ENCODE results near the gene NPTN. TPM values are rescaled to one million over a fixed set of nuclear protein-coding genes. Genes with fewer than 3 reads are reported as not detected.
A peak's percentile ranks its signal among the peaks of the same experiment; 100 is the strongest.

NPTN gene
- total and polyA plus RNA-seq, 9 of the 15 experiments (the other 6 are each of a cell fraction or from before 2014, with no cell fraction given), result 9.6 to 48.5 (median 21.7) TPM

GRCh38 chr15:73677146-73677607 is 44.0 kb upstream of the NPTN start:
- POLR2A ChIA-PET, result interaction anchor here (0.6 to 1.6 kb wide), 5 partner anchors 21 to 1776 kb away, joined by 3 to 6 read pairs (median 3); no protein-coding TSS in a partner anchor
- intact Hi-C loops (cut with micrococcal nuclease) (loop anchor here (1.0 kb wide), 1 partner anchor 23 kb away; no protein-coding TSS in a partner anchor), in situ Hi-C loops (cut with MboI) (no loop called here)
- DNase-seq (ENCODE audit: extremely low read depth in 1 of 4, low spot score in 3 of 4) (peak; percentile 47 to 67 (median 53)), ATAC-seq (peak; percentile 87), FAIRE-seq (peak; percentile 88)
- Histone ChIP-seq H3K4me3 (no peak overlapping the region), H3K79me2 (ENCODE audit: control insufficient read depth, insufficient read depth, low read length) (no peaks in the 10 kb centered on the region), H3K27me3 (ENCODE audit: control insufficient read depth in 2 of 2, insufficient read depth in 2 of 2, low read length in 2 of 2) (peaks cover 6 to 31% of the 10 kb centered on the region in 2 experiments; a peak in 3 of 5 replicates), H3K27ac (ENCODE audit: extremely low read depth, low read depth, low read length) (no peak overlapping the region), H3K36me3 (ENCODE audit: control insufficient read depth, insufficient read depth, low read length) (no peaks in the 10 kb centered on the region), H2AFZ (ENCODE audit: low read depth, low read length) (no peak overlapping the region), H3K4me1 (replicated peaks in 1 of 2; ENCODE audit: control insufficient read depth in 2 of 2, insufficient read depth in 2 of 2, low read length in 2 of 2) (no peaks in the 10 kb centered on the region), H4K20me1 (replicated peaks; ENCODE audit: control insufficient read depth, insufficient read depth, low read length) (no peaks in the 10 kb centered on the region; the same call in 1 of the 2 replicates), H3K9me3 (replicated peaks; ENCODE audit: control insufficient read depth, insufficient read depth, low read depth, low read length) (no peaks in the 10 kb centered on the region), H3K9me1 (ENCODE audit: control insufficient read depth, insufficient read depth, low read length) (no peaks in the 10 kb centered on the region), H3K9ac (ENCODE audit: insufficient read depth in 1 of 2, low read depth in 2 of 2, low read length in 2 of 2) (no peak overlapping the region), H3K4me2 (ENCODE audit: insufficient read depth, low read length) (no peak overlapping the region)
- BruUV-seq (replicated peaks), result no TSS peak
- CTCF ChIA-PET (ENCODE audit: low intra/inter-chr PET ratio), result interaction anchor here (0.6 to 3.2 kb wide), 3 partner anchors 23 to 439 kb away, joined by 3 to 36 read pairs (median 7); no protein-coding TSS in a partner anchor
- 9% methylated on average over 5 of the region's 5 CpGs for whole genome bisulfite sequencing (ENCODE audit: insufficient coverage, low coverage, missing lambda C conversion rate)
- TF ChIP-seq NBN (IDR thresholded peaks at IDR 0.05; ENCODE audit: low read depth), result no peak
- TF ChIP-seq MEF2D (tag; conservative IDR thresholded peaks at IDR 0.05; ENCODE audit: low read depth), result no peak
- no peak for TF ChIP-seq FOXP1 (CRISPR knock-in tag; IDR thresholded peaks at IDR 0.05)
- TF ChIP-seq FOXM1 (IDR thresholded peaks at IDR 0.05; ENCODE audit: low read depth), result no peak
- no peak for TF ChIP-seq FOXM1 (CRISPR knock-in tag; IDR thresholded peaks at IDR 0.05; ENCODE audit: low read depth)
- TF ChIP-seq HBP1 (CRISPR knock-in tag; IDR thresholded peaks at IDR 0.05), result no peak
- no peak for TF ChIP-seq E2F3 (CRISPR knock-in tag; IDR thresholded peaks at IDR 0.05)
- TF ChIP-seq ARID3A (IDR thresholded peaks at IDR 0.05; ENCODE audit: borderline replicate concordance, low read depth, low read length), result no peak
- no peak for TF ChIP-seq ZNF507 (tag; conservative IDR thresholded peaks at IDR 0.05)
- TF ChIP-seq SAP30 (IDR thresholded peaks at IDR 0.05; ENCODE audit: borderline replicate concordance, insufficient read depth, low read depth, low read length, poor library complexity, severe bottlenecking), result no peak
- TF ChIP-seq PURB (CRISPR knock-in tag; IDR thresholded peaks at IDR 0.05; ENCODE audit: low read depth), result no peak
- TF ChIP-seq ZNF79 (CRISPR knock-in tag; IDR thresholded peaks at IDR 0.05; ENCODE audit: low read depth), result no peak
- TF ChIP-seq RAD21 (CRISPR knock-in tag; conservative IDR thresholded peaks at IDR 0.05 in 1 of 2, IDR thresholded peaks at IDR 0.05 in 1 of 2), result peak; percentile 49 to 80; a peak in 3 of 4 replicates
- TF ChIP-seq ZBTB8A (IDR thresholded peaks at IDR 0.05; ENCODE audit: partially characterized antibody), result no peak
- no peak for TF ChIP-seq ZNF165 (CRISPR knock-in tag; IDR thresholded peaks at IDR 0.05; ENCODE audit: borderline replicate concordance)
- TF ChIP-seq IRF2 (CRISPR knock-in tag; IDR thresholded peaks at IDR 0.05), result no peak
- no peak for TF ChIP-seq ZBTB49 (CRISPR knock-in tag; IDR thresholded peaks at IDR 0.05; ENCODE audit: borderline replicate concordance)
- no peak for TF ChIP-seq OTX1 (CRISPR knock-in tag; IDR thresholded peaks at IDR 0.05)
